H1 (cell line): ENCODE results near the gene NELFB. TPM values are rescaled to one million over a fixed set of nuclear protein-coding genes. Genes with fewer than 3 reads are reported as not detected.

Source experiments
- ATF3 ChIP-seq: IDR thresholded peaks from 2 replicates; pipeline ENCODE4 v1.6.1; 2011; ENCODE audit warnings: low read depth, mild to moderate bottlenecking, low read length; ENCODE audit not compliant: insufficient read depth
- KDM4A ChIP-seq: IDR thresholded peaks from one replicate; pipeline ENCODE4 v1.7.1; 2012; ENCODE audit warnings: low read depth, mild to moderate bottlenecking, moderate library complexity, low read length, inconsistent platforms; ENCODE audit not compliant: severe bottlenecking
- NRF1 ChIP-seq: IDR thresholded peaks from 2 replicates; pipeline ENCODE4 v1.6.1; 2011; ENCODE audit warnings: mild to moderate bottlenecking, low read depth, low read length, improper control_type of control experiment
- RBBP5 ChIP-seq: IDR thresholded peaks from 2 replicates; pipeline ENCODE4 v1.7.1; 2012; ENCODE audit warnings: low read depth, mild to moderate bottlenecking, inconsistent platforms, low read length, moderate library complexity, borderline replicate concordance
- SIN3A ChIP-seq, 2 experiments: IDR thresholded peaks in 1 of 2; conservative IDR thresholded peaks in 1 of 2; 2 replicates each; pipeline ENCODE4 v1.6.1; 2011 to 2012; ENCODE audit warnings: low read length in 2 of 2, improper control_type of control experiment in 1 of 2, low read depth in 1 of 2, mild to moderate bottlenecking in 1 of 2
- TBP ChIP-seq: IDR thresholded peaks from 2 replicates; pipeline ENCODE4 v1.6.1; 2011; ENCODE audit warnings: low read depth, low read length, improper control_type of control experiment
- polyA plus RNA-seq, 7 experiments: library from polyadenylated mRNA; depleted of rRNA in 3 of 7; stranded (reverse) in 5 of 7; unstranded in 2 of 7; fragments of >200 nt in 5 of 7; fragments of 200-250 nt in 2 of 7; gene quantifications; 1 replicate in 5 of 7; 2 replicates in 1 of 7; 4 replicates in 1 of 7; pipeline versions ENCODE4 v1.2.1 to v1.2.3, GENCODE V29; 2011 to 2013; ENCODE audit warnings: missing spikeins in 2 of 7, mixed read lengths in 2 of 7
- total RNA-seq: library from RNA; stranded (reverse); fragmentation: NEBNext Ultra II Directional; extraction: Animal tissue kit (Norgen Biotek cat#: 25700); gene quantifications from 2 replicates; pipeline ENCODE4 v1.2.1, GENCODE V29; 2021
- TF ChIP-seq, protein P1 (sequence below): fragments of 300-600 bp; sonication (generic); IDR thresholded peaks from 2 replicates; pipeline ENCODE4 v1.7.1; 2012; ENCODE audit warnings: low read length, moderate library complexity, mild to moderate bottlenecking, inconsistent platforms; ENCODE audit not compliant: insufficient replicate concordance

Gene NELFB
- total and polyA plus RNA-seq, 2 of the 8 experiments (the other 6 are each of a cell fraction or from before 2014, with no cell fraction given): 57.6 to 78.0 TPM

GRCh38 chr9:137286975-137287383 is 31.9 kb downstream of the NELFB start (continued):
- TF ChIP-seq, protein P1, sequence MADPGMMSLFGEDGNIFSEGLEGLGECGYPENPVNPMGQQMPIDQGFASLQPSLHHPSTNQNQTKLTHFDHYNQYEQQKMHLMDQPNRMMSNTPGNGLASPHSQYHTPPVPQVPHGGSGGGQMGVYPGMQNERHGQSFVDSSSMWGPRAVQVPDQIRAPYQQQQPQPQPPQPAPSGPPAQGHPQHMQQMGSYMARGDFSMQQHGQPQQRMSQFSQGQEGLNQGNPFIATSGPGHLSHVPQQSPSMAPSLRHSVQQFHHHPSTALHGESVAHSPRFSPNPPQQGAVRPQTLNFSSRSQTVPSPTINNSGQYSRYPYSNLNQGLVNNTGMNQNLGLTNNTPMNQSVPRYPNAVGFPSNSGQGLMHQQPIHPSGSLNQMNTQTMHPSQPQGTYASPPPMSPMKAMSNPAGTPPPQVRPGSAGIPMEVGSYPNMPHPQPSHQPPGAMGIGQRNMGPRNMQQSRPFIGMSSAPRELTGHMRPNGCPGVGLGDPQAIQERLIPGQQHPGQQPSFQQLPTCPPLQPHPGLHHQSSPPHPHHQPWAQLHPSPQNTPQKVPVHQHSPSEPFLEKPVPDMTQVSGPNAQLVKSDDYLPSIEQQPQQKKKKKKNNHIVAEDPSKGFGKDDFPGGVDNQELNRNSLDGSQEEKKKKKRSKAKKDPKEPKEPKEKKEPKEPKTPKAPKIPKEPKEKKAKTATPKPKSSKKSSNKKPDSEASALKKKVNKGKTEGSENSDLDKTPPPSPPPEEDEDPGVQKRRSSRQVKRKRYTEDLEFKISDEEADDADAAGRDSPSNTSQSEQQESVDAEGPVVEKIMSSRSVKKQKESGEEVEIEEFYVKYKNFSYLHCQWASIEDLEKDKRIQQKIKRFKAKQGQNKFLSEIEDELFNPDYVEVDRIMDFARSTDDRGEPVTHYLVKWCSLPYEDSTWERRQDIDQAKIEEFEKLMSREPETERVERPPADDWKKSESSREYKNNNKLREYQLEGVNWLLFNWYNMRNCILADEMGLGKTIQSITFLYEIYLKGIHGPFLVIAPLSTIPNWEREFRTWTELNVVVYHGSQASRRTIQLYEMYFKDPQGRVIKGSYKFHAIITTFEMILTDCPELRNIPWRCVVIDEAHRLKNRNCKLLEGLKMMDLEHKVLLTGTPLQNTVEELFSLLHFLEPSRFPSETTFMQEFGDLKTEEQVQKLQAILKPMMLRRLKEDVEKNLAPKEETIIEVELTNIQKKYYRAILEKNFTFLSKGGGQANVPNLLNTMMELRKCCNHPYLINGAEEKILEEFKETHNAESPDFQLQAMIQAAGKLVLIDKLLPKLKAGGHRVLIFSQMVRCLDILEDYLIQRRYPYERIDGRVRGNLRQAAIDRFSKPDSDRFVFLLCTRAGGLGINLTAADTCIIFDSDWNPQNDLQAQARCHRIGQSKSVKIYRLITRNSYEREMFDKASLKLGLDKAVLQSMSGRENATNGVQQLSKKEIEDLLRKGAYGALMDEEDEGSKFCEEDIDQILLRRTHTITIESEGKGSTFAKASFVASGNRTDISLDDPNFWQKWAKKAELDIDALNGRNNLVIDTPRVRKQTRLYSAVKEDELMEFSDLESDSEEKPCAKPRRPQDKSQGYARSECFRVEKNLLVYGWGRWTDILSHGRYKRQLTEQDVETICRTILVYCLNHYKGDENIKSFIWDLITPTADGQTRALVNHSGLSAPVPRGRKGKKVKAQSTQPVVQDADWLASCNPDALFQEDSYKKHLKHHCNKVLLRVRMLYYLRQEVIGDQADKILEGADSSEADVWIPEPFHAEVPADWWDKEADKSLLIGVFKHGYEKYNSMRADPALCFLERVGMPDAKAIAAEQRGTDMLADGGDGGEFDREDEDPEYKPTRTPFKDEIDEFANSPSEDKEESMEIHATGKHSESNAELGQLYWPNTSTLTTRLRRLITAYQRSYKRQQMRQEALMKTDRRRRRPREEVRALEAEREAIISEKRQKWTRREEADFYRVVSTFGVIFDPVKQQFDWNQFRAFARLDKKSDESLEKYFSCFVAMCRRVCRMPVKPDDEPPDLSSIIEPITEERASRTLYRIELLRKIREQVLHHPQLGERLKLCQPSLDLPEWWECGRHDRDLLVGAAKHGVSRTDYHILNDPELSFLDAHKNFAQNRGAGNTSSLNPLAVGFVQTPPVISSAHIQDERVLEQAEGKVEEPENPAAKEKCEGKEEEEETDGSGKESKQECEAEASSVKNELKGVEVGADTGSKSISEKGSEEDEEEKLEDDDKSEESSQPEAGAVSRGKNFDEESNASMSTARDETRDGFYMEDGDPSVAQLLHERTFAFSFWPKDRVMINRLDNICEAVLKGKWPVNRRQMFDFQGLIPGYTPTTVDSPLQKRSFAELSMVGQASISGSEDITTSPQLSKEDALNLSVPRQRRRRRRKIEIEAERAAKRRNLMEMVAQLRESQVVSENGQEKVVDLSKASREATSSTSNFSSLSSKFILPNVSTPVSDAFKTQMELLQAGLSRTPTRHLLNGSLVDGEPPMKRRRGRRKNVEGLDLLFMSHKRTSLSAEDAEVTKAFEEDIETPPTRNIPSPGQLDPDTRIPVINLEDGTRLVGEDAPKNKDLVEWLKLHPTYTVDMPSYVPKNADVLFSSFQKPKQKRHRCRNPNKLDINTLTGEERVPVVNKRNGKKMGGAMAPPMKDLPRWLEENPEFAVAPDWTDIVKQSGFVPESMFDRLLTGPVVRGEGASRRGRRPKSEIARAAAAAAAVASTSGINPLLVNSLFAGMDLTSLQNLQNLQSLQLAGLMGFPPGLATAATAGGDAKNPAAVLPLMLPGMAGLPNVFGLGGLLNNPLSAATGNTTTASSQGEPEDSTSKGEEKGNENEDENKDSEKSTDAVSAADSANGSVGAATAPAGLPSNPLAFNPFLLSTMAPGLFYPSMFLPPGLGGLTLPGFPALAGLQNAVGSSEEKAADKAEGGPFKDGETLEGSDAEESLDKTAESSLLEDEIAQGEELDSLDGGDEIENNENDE: no peak
- TF ChIP-seq NRF1 (no peak), TBP (peak; percentile 14; the same call in 1 of the 2 replicates), ATF3 (no peak), KDM4A (no peak), RBBP5 (no peak), SIN3A (conservative IDR thresholded peaks at IDR 0.05 in 1 of 2, IDR thresholded peaks at IDR 0.05 in 1 of 2; ENCODE audit: low read depth in 1 of 2, low read length in 2 of 2) (0 out of 4 replicates have a peak, but pooled peaks of 1 of the 2 experiments have one; percentile 43)
